Immature natural killer cell (primary cell): Measurements from ENCODE around the gene B9D1. TPM values are rescaled to one million over a fixed set of nuclear protein-coding genes. Genes with fewer than 3 reads are reported as not detected.

Experiments
- DNase-seq, 3 donors: peaks; one replicate each; pipeline ENCODE4 v3.0.0; 2022; ENCODE audit warnings: mixed read lengths in 1 of 3
- H3K27ac Mint-ChIP-seq, 6 donors: one replicate each; pipeline ENCODE4 v1.8.0; 2020; ENCODE audit warnings: mixed read lengths in 6 of 6, mild to moderate bottlenecking in 5 of 6, inconsistent platforms in 4 of 6, moderate library complexity in 3 of 6
- H3K27me3 Mint-ChIP-seq, 3 donors: one replicate each; pipeline ENCODE4 v1.8.0; 2020 to 2021; ENCODE audit warnings: low read depth in 3 of 3, mild to moderate bottlenecking in 3 of 3, mixed read lengths in 3 of 3, moderate library complexity in 3 of 3, inconsistent platforms in 1 of 3
- H3K36me3 Mint-ChIP-seq, 3 donors: one replicate each; pipeline ENCODE4 v1.8.0; 2020; ENCODE audit warnings: mixed read lengths in 3 of 3, inconsistent platforms in 2 of 3, mild to moderate bottlenecking in 2 of 3
- H3K4me1 Mint-ChIP-seq, 2 donors: one replicate each; pipeline ENCODE4 v1.8.0; 2020; ENCODE audit warnings: inconsistent platforms in 2 of 2, mild to moderate bottlenecking in 2 of 2, mixed read lengths in 2 of 2, moderate library complexity in 1 of 2
- H3K4me3 Mint-ChIP-seq, 5 donors: one replicate each; pipeline ENCODE4 v1.8.0; 2020; ENCODE audit warnings: mild to moderate bottlenecking in 5 of 5, mixed read lengths in 5 of 5, inconsistent platforms in 3 of 5, moderate library complexity in 3 of 5
- H3K9me3 Mint-ChIP-seq, 6 donors: one replicate each; pipeline ENCODE4 v1.8.0; 2020; ENCODE audit warnings: mild to moderate bottlenecking in 6 of 6, mixed read lengths in 6 of 6, inconsistent platforms in 4 of 6, moderate library complexity in 3 of 6
- polyA plus RNA-seq, 3 donors: library from polyadenylated mRNA; unstranded; fragments of 300-500 nt; fragmentation: Illumina TruSeq; gene quantifications; one replicate each; pipeline ENCODE4 v1.2.3, GENCODE V29; 2021

Gene B9D1
- polyA plus RNA-seq, 3 donors from 2014 or later, result 2.5 to 4.4 (median 2.5) TPM

DNA sequence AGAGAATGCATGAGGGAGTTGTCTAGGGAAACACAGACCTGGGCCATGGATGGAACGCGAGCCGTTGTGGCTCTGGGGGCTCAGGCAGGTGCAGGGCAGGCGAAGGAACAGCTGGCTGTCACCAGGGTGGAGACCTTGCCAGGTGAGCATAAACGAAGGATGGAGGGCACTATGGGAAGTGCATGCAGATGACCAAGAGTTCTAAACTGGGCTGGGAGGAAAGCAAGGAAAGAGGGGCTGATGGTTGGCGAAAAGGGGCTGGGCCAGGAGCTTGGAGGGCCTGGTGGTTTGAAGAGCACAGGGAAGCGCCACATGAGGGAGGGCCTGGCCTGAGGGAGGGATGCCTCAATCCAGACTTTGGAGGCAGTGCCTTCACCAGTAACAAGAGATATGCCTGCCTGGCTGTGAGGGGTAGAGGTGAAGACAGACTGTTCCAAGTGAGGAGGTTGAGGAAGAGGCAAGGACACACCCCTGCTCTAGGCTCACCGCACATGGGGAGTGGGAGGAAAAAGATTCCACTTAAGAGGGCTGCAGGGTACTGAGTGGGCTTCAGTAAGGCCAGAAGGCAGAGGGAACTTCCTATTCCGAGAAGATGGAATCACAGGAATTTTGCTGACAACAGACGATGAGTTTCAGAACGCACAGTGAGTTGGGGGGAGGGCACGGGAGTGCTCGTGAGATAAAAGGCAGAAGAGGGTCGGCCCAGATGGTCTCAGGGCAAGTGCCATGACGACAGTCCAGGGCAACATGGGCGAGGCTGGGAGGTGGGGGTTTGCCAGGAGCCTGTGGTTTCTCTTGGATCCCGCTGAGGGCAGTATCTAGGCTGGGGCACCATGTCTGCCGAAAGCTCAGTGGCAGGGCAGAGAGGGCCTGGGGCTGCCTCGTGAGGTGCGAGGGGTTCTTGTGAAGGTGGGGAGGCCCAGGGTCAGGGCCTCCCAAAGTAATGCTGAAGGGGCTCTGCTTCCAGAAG is 20.6 kb downstream of the B9D1 start:
- H3K4me3 Mint-ChIP-seq, result no peak overlapping the region
- H3K27ac Mint-ChIP-seq, result peak overlapping the region in 1 of 6 donors; percentile 4
- no peaks in the 10 kb centered on the region for H3K9me3 Mint-ChIP-seq
- H3K27me3 Mint-ChIP-seq, result peaks cover 0 to 11% (median 2%) of the 10 kb centered on the region in 3 donors
- no peak for DNase-seq
- H3K36me3 Mint-ChIP-seq, result peaks cover 0 to 3% (median 0%) of the 10 kb centered on the region in 3 donors
- H3K4me1 Mint-ChIP-seq, result no peaks in the 10 kb centered on the region

DNA sequence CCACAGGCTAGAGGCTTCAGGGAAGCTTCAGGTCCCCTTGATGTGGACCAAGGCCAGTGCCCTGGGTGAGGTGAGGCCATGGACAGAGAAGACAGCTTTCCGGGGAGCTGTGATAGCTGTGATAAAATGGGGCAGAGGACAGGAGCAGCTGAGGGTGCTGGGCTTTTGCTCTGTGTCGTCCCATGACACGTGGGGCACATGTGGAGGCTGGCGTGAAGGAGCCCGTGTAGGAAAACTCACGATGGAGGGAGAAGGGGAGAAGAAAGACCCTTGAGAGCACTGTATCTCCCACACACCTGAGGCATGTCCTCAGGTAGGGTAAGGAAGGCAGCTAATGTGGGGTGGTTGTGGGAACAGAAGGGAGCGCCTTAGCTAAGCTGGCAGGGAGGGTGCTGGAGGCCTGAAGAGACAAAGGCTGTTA is 21.3 kb downstream of the B9D1 start:
- Mint-ChIP-seq H3K27ac (no peak overlapping the region), H3K9me3 (no peaks in the 10 kb centered on the region), H3K4me1 (no peaks in the 10 kb centered on the region), H3K4me3 (no peak overlapping the region), H3K27me3 (peaks cover 0 to 7% (median 2%) of the 10 kb centered on the region in 3 donors), H3K36me3 (no peaks in the 10 kb centered on the region)
- DNase-seq, result no peak

DNA sequence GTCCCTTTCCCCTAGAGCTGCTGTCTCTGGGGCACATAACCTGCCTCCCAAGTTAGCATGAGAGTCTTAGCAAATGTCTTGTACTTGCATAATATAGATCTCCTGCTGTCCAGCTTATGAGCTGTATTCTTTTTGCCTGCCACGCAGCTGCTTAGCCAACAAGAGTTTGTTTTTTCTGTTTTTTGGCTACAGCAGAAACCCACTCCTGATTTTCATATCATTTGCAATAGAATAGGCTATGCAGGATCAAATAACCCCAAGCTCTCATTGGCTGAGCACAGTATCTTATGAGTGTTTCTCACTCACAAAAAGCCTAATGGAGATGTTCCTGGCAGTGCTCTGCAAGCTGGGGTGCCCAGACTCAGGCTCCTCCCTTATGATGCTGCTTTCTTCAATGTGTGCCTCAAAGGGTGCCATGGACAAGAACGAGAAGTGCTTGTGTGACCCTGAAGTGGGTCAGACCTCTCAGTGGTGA is 23.1 kb downstream of the B9D1 start:
- H3K27me3 Mint-ChIP-seq, result peaks cover 2 to 7% (median 3%) of the 10 kb centered on the region in 3 donors
- H3K9me3 Mint-ChIP-seq, result no peaks in the 10 kb centered on the region
- H3K4me3 Mint-ChIP-seq, result no peak overlapping the region
- H3K36me3 Mint-ChIP-seq, result no peaks in the 10 kb centered on the region
- no peak overlapping the region for H3K27ac Mint-ChIP-seq
- H3K4me1 Mint-ChIP-seq, result no peaks in the 10 kb centered on the region
- no peak for DNase-seq

DNA sequence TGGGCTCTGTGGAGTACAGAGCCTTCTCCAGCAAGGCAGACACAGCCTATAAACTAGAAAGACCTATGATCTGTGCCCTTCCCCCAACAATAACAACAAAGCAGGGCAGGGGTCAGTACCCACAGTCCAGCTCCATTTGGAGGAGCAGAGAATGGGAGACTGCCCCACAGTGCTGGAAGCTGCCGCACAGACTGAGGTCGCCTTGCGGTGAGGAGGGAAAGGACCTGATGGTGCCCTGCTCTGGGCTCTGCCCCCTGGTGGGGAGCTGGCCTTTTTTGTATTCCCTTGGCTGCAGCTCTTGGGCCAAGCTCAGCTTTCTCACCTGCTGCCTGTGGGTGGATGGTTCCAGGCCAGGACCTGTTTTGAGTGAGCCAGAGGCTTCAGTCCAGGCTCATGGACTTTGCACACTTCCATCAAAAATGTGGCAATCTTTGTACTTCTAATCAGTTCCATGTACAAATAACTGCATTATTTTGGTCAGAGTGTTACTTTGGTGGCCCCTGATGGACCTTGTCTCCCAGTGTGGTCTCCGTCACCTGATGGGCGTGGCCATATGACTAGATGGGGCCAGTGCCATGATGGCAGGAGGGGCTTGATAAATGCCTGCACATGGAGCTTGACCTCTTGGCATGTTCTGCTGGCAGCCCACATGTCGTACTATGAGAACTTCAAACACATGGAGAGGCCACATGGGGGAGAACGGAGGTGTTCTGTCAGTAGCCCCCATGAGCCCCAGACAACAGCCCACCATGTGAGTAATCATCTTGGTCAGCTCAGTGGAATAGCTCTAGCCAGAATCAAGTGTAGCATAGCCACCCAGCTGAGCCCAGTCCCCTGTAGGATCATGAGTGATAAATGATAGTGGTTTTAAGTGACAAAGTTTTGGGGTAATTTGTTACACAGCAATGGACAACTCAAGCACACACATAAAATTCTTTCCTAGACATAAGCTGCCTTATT is 24.2 kb downstream of the B9D1 start:
- no peaks in the 10 kb centered on the region for H3K36me3 Mint-ChIP-seq
- no peaks in the 10 kb centered on the region for H3K9me3 Mint-ChIP-seq
- H3K27ac Mint-ChIP-seq, result no peak overlapping the region
- no peak overlapping the region for H3K4me3 Mint-ChIP-seq
- peak; percentile 36 to 50 (median 39) for DNase-seq
- no peaks in the 10 kb centered on the region for H3K4me1 Mint-ChIP-seq
- H3K27me3 Mint-ChIP-seq, result peaks cover 2 to 7% (median 3%) of the 10 kb centered on the region in 3 donors

DNA sequence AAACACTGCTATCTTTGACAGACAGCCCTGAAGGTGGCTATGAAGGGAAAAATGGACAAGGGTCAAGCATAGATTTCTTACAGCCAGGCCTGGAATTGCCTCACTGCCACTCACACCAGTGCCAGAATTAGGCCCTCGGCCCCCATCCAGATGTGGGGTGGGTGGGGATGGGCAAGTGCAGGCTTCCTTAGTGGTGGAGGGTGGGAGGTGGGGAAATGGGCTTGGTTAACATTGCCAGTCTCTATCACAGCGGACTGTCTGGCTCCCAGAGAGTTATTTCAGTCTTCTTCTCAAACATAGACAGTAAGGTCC is 24.9 kb downstream of the B9D1 start:
- H3K36me3 Mint-ChIP-seq, result no peaks in the 10 kb centered on the region
- no peak for DNase-seq
- H3K27ac Mint-ChIP-seq, result no peak overlapping the region
- H3K4me3 Mint-ChIP-seq, result no peak overlapping the region
- no peaks in the 10 kb centered on the region for H3K4me1 Mint-ChIP-seq
- H3K27me3 Mint-ChIP-seq, result peaks cover 2 to 9% (median 3%) of the 10 kb centered on the region in 3 donors
- H3K9me3 Mint-ChIP-seq, result no peaks in the 10 kb centered on the region

DNA sequence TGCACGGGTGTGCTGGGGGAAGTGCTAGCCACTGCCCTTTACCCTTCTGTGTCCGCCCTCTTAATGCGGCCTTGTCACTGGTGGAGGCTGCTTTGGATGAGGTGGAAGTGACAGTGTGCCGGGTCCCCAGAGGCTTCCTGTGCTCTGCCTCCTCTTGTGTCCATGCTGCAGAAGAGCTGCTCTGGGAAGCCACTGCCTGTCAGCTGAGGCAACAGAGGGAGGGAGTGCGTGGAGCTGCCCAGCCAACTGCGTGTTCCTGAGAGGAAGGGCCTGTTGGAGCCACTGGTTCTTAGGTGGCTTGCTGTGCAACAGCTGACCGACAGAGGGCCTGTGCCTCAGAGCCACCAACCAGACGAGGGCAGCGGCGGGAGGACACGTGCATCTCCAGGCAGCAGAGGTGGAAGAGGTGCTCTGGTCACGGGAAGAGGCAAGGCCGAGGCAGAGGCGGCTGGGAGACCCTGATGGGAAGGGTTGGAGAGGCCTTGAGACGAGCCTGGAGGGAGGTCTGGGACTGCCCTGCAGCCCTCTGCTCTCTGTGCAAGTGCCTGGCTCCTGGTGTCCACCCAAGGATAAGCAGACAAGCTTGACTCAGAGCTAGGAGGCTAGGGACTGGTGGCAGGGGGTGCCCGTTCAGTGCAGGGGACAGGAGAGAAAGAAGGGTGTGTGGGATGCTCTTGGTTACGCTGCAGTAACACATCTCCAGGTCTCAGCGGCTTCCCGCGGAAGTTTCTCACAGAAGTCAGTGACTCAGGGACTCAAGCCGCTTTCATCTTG is 25.4 kb downstream of the B9D1 start:
- Mint-ChIP-seq H3K36me3 (no peaks in the 10 kb centered on the region), H3K9me3 (no peaks in the 10 kb centered on the region), H3K4me1 (no peaks in the 10 kb centered on the region), H3K27ac (no peak overlapping the region), H3K4me3 (no peak overlapping the region), H3K27me3 (peaks cover 2 to 9% (median 3%) of the 10 kb centered on the region in 3 donors)
- no peak for DNase-seq

DNA sequence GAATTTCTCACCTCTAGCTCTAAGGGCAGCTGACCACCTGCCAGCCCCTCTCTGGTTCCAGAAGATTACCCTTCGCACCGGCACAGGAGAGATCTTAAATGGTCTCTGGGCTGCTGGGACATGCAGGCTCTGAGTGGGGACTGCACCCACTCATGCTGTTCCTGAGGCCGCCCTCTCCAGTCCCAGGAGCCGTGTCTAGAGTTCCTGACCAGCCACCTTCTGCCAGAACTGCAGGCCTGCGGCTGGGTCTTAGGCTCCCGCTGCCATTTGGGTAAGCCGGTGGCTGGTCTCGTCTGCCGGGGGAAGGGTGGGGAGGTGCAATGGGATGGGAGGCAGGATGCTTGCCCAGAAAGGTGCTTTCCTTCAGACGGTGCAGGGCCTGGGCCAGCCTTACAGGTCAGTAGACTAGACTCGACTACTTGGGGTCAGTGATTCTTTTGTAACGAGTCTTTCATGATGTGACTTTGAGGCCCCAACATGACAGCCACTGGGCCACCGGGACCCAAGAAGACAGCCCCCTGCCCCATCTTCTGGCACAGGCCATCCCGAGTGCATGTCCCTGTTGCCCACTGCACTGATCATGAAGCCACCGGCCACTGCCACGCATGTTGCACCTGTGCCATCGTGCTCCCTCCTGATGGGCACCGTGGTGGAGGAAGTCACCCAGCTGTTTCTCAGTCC is 26.4 kb downstream of the B9D1 start:
- Mint-ChIP-seq H3K27ac (no peak overlapping the region), H3K27me3 (peaks cover 0 to 7% (median 3%) of the 10 kb centered on the region in 3 donors), H3K9me3 (no peaks in the 10 kb centered on the region), H3K4me1 (no peaks in the 10 kb centered on the region), H3K4me3 (no peak overlapping the region), H3K36me3 (no peaks in the 10 kb centered on the region)
- no peak for DNase-seq

DNA sequence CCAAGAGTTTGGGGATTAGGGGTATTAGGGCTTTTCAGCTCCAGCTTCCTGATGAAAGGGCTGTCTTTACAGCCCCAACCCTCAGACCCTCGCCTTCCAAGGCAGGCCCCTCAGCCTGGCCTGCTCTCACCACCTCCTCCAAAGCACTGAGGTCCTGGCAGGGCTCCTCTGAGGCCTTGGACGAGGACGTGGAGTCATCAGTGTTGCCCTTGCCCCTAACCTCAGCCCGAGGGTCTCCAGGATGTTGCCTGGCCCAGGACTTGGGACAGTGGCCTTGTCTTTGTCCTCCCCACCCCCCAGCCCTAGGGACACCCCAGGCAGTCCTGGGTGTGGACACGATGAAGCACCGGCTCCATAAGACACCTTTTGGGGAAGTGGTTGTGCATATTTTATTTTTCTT is 28.2 kb downstream of the B9D1 start:
- no peaks in the 10 kb centered on the region for H3K36me3 Mint-ChIP-seq
- H3K27me3 Mint-ChIP-seq, result peaks cover 0 to 6% (median 3%) of the 10 kb centered on the region in 3 donors
- no peak overlapping the region for H3K4me3 Mint-ChIP-seq
- no peak for DNase-seq
- no peaks in the 10 kb centered on the region for H3K9me3 Mint-ChIP-seq
- no peaks in the 10 kb centered on the region for H3K4me1 Mint-ChIP-seq
- no peak overlapping the region for H3K27ac Mint-ChIP-seq

DNA sequence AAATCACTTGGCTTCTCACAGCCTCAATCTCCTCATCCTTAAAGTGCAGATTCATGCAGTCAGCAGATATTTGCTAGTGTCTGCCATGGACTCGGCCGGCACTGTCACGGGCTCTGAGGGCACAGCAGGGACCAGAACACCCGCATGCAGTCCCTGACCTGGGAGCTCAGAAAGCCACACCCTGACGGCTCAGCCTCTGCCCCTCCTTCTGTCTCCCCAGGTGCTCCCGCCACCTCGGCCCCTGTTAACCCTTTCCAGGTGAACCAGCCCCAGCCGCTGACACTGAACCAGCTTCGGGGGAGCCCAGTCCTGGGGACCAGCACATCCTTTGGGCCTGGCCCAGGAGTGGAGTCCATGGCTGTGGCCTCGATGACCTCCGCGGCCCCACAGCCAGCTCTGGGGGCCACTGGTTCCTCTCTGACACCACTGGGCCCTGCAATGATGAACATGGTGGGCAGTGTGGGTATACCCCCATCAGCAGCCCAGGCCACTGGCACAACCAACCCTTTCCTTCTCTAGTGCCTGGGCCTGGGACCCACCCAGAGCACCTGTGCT is 28.7 kb downstream of the B9D1 start:
- Mint-ChIP-seq H3K27me3 (peaks cover 0 to 6% (median 3%) of the 10 kb centered on the region in 3 donors), H3K36me3 (no peaks in the 10 kb centered on the region), H3K9me3 (no peaks in the 10 kb centered on the region), H3K27ac (no peak overlapping the region), H3K4me3 (no peak overlapping the region), H3K4me1 (no peaks in the 10 kb centered on the region)
- DNase-seq, result no peak

DNA sequence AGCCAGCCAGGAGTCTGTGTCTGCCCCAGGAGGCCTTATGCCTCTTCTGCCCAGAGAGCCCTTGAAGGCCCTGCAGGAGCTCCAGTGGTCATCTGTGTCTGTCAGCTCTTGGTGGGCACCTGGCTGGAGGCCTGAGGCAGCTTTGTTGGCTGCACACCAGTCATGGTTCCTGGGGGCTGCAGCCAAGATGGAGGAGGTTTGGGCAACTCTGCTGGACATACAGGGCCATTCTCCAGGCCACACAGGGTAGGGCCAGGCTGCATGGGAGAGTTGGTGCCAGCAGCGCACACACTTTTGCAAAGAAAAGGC is 29.4 kb downstream of the B9D1 start:
- no peaks in the 10 kb centered on the region for H3K9me3 Mint-ChIP-seq
- H3K4me3 Mint-ChIP-seq, result no peak overlapping the region
- no peak for DNase-seq
- no peaks in the 10 kb centered on the region for H3K36me3 Mint-ChIP-seq
- H3K27ac Mint-ChIP-seq, result no peak overlapping the region
- no peaks in the 10 kb centered on the region for H3K4me1 Mint-ChIP-seq
- H3K27me3 Mint-ChIP-seq, result peaks cover 0 to 6% (median 3%) of the 10 kb centered on the region in 3 donors

DNA sequence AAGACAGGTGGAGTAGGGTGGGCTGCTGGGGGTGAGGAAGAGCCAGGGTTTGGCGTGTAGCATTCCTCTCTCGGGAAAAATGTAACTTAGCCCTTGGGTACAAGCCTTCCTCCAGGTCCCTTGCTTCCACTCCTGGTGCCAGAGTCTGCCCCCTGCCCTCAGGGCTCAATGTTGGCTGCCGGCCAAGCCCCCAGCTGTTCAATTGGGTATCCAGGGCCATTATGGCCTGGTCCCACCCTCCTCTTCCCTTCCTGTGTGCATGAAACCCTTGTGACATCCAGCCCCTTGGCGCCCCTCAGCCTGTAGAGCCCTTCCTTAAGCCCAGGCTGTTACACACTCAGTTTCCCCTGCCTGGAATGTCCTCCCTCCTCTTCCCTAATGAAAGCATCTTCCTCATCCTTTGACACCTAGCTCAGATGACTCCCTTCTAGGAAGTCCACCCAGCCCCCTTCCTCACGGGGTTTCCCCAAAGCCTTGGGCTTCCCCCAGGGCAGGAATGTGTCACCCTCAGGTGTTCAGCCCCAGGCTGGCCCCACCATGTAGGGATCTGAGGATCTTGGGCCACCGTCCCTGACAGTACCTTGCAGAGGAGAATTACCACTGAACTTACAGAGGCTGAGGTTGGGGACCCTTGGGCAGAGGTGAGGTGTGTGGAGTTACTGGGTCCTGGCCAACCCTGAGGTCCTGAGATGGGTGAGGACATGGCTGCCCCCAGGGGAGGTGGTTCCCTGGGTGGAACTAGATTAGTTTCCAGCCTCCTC is 30.0 kb downstream of the B9D1 start:
- Mint-ChIP-seq H3K4me1 (no peaks in the 10 kb centered on the region), H3K9me3 (no peaks in the 10 kb centered on the region), H3K36me3 (no peaks in the 10 kb centered on the region), H3K27ac (no peak overlapping the region), H3K4me3 (no peak overlapping the region), H3K27me3 (peaks cover 0 to 6% (median 3%) of the 10 kb centered on the region in 3 donors)
- no peak for DNase-seq

DNA sequence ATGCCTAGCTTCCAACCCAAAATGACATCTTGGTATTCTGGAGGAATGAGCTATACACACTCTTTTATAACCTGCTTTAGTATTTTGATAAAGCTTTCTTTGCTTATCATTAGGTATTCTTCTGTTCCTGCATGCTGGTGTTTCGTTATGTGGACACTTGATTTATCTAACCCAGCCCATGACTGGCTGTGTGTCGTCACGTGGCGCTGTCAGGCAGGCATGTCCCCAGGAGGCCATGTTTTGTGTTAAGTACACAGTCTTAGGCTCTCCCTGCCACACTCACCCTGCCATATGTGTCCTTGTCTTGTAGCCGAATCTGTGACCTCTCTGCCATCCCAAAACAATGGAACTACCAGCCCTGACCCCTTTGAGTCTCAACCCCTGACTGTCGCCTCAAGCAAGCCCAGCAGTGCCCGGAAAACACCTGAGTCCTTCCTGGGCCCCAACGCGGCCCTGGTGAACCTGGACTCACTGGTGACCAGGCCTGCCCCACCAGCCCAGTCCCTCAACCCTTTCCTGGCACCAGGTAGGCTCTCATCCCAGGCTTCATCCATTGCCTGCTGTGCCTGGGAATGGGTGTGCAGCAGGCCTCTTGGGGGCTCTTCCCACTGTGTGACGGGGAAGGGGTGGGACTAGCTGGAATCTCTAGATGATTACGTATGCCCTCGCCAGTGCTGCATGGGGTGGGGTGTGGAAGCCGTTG is 30.8 kb downstream of the B9D1 start:
- Mint-ChIP-seq H3K27me3 (peaks cover 0 to 3% (median 2%) of the 10 kb centered on the region in 3 donors), H3K9me3 (no peaks in the 10 kb centered on the region), H3K4me1 (no peaks in the 10 kb centered on the region), H3K4me3 (no peak overlapping the region), H3K36me3 (no peaks in the 10 kb centered on the region), H3K27ac (no peak overlapping the region)
- no peak for DNase-seq
